ENCODE results near the gene GOSR1.

The GOSR1 gene

DNA sequence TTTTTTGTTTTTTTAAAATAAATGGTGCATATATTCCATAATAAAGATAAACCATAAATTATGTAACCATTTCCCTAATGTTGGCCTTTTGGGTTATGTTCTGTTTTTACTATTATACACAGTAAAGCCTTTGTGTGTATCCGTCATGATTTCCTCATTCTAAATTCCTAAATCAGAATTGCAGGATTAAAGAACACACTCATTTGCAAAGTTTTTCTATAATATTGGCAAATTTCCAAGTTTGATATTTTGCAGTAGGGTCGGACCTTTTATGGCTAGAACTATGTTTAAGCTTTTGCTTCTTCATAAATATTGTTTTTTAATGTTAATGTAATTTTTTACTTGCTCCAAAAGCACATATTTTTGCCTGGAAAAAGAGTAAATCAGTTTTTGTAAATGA lies 16.6 kb downstream of the GOSR1 start (continued):
- TF ChIP-seq, protein P1, sequence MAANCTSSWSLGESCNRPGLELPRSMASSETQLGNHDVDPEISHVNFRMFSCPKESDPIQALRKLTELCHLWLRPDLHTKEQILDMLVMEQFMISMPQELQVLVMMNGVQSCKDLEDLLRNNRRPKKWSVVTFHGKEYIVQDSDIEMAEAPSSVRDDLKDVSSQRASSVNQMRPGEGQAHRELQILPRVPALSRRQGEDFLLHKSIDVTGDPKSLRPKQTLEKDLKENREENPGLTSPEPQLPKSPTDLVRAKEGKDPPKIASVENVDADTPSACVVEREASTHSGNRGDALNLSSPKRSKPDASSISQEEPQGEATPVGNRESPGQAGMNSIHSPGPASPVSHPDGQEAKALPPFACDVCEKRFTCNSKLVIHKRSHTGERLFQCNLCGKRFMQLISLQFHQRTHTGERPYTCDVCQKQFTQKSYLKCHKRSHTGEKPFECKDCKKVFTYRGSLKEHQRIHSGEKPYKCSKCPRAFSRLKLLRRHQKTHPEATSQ (tag by site-specific recombination; IDR thresholded peaks at IDR 0.05), result no peak
- TF ChIP-seq ZNF16 (tag by site-specific recombination; IDR thresholded peaks at IDR 0.05; ENCODE audit: low read depth) (no peak), KLF10 (tag by site-specific recombination; IDR thresholded peaks at IDR 0.05) (no peak), ZNF169 (tag by site-specific recombination; IDR thresholded peaks at IDR 0.05) (no peak)

DNA sequence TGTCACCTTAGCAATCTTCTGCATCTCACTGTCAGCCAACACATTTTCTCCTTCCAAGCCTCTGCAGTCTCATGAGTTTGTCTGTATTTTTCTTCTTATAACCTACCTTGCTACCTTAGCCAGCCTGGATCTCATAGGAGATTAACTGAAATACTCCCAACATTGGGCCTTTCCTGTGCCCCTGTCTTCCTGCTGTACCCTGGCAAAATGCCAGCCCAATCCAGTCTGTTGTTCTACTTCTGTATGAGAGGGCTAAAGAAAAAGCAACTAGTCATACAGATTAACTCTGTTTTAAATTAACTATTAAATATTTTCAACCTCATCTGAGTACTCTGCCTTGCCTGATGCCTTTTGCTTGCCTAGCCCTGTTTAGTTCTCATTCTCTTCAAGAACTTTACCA lies 18.4 kb downstream of the GOSR1 start:
- Histone ChIP-seq H3K9me3 (ENCODE audit: control insufficient read depth, insufficient read depth, low read depth, low read length) (no peaks in the 10 kb centered on the region), H3K4me1 (ENCODE audit: control insufficient read depth, insufficient read depth, low read length) (no peaks in the 10 kb centered on the region), H3K36me3 (ENCODE audit: control insufficient read depth in 2 of 2, insufficient read depth in 1 of 2, low read length in 2 of 2) (peaks cover 97 to 98% of the 10 kb centered on the region in 2 experiments), H3K27ac (ENCODE audit: extremely low read depth, low read depth, low read length) (no peak overlapping the region), H3K4me3 (ENCODE audit: low read depth, low read length) (no peak overlapping the region)
- ChIA-PET POLR2A (no interaction called here), CTCF (no interaction called here)
- TF ChIP-seq, protein P2, sequence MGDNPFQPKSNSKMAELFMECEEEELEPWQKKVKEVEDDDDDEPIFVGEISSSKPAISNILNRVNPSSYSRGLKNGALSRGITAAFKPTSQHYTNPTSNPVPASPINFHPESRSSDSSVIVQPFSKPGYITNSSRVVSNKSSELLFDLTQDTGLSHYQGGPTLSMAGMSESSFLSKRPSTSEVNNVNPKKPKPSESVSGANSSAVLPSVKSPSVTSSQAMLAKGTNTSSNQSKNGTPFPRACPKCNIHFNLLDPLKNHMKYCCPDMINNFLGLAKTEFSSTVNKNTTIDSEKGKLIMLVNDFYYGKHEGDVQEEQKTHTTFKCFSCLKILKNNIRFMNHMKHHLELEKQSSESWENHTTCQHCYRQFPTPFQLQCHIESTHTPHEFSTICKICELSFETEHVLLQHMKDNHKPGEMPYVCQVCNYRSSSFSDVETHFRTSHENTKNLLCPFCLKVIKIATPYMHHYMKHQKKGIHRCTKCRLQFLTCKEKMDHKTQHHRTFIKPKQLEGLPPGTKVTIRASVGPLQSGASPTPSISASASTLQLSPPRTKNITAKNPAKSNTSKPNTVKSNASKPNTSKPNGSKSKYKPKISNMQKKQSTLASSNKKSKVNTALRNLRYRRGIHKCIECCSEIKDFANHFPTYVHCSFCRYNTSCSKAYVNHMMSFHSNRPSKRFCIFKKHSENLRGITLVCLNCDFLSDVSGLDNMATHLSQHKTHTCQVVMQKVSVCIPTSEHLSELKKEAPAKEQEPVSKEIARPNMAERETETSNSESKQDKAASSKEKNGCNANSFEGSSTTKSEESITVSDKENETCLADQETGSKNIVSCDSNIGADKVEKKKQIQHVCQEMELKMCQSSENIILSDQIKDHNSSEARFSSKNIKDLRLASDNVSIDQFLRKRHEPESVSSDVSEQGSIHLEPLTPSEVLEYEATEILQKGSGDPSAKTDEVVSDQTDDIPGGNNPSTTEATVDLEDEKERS (tag by site-specific recombination; IDR thresholded peaks at IDR 0.05), result no peak
- TF ChIP-seq KLF16 (tag by site-specific recombination; IDR thresholded peaks at IDR 0.05), result no peak
- TF ChIP-seq ZNF335 (tag by site-specific recombination; conservative IDR thresholded peaks at IDR 0.05), result no peak
- no peak for TF ChIP-seq ZNF544 (tag by site-specific recombination; IDR thresholded peaks at IDR 0.05)
- no peak for TF ChIP-seq RBAK (tag by site-specific recombination; IDR thresholded peaks at IDR 0.05)
- TF ChIP-seq SETDB1 (IDR thresholded peaks at IDR 0.05; ENCODE audit: insufficient read length, low read length), result no peak
- TF ChIP-seq ZNF214 (tag by site-specific recombination; IDR thresholded peaks at IDR 0.05; ENCODE audit: borderline replicate concordance), result no peak
- no peak for TF ChIP-seq ZNF76 (tag by site-specific recombination; IDR thresholded peaks at IDR 0.05; ENCODE audit: borderline replicate concordance, low read depth)
- TF ChIP-seq YY2 (tag by site-specific recombination; IDR thresholded peaks at IDR 0.05), result no peak
- TF ChIP-seq HOXC10 (CRISPR knock-in tag; IDR thresholded peaks at IDR 0.05), result no peak
- TF ChIP-seq ZNF488 (tag by site-specific recombination; IDR thresholded peaks at IDR 0.05), result no peak
- no peak for TF ChIP-seq ZNF114 (tag by site-specific recombination; IDR thresholded peaks at IDR 0.05)
- TF ChIP-seq ELK4 (IDR thresholded peaks at IDR 0.05; ENCODE audit: borderline replicate concordance, low read depth, low read length), result no peak
- TF ChIP-seq MEIS1 (CRISPR knock-in tag; IDR thresholded peaks at IDR 0.05; ENCODE audit: borderline replicate concordance), result no peak
- no peak for TF ChIP-seq KLF9 (tag by site-specific recombination; IDR thresholded peaks at IDR 0.05; ENCODE audit: low read depth)
- TF ChIP-seq ZNF184 (tag by site-specific recombination; IDR thresholded peaks at IDR 0.05), result no peak
- TF ChIP-seq ZNF561 (tag by site-specific recombination; IDR thresholded peaks at IDR 0.05; ENCODE audit: borderline replicate concordance), result no peak
- TF ChIP-seq ZNF510 (tag by site-specific recombination; IDR thresholded peaks at IDR 0.05; ENCODE audit: insufficient replicate concordance), result no peak
- no peak for TF ChIP-seq PRDM10 (tag by site-specific recombination; IDR thresholded peaks at IDR 0.05)
- TF ChIP-seq ZNF626 (tag by site-specific recombination; IDR thresholded peaks at IDR 0.05), result no peak

Data from HEK293 (cell line).